C4-2B (cell line): ENCODE measurements around the gene DDX27.

Experiments used
- H3K27ac ChIP-seq: fragments of 450-650 bp; 2 replicates; pipeline ENCODE4 v1.5.1; 2017
- CTCF ChIP-seq: fragments of 450-650 bp; conservative IDR thresholded peaks from 2 replicates; pipeline ENCODE4 v1.5.1; 2017; ENCODE audit warnings: mild to moderate bottlenecking
- ZFX ChIP-seq: fragments of 450-650 bp; IDR thresholded peaks from 2 replicates; pipeline ENCODE4 v1.6.1; 2017

DDX27 gene

DNA sequence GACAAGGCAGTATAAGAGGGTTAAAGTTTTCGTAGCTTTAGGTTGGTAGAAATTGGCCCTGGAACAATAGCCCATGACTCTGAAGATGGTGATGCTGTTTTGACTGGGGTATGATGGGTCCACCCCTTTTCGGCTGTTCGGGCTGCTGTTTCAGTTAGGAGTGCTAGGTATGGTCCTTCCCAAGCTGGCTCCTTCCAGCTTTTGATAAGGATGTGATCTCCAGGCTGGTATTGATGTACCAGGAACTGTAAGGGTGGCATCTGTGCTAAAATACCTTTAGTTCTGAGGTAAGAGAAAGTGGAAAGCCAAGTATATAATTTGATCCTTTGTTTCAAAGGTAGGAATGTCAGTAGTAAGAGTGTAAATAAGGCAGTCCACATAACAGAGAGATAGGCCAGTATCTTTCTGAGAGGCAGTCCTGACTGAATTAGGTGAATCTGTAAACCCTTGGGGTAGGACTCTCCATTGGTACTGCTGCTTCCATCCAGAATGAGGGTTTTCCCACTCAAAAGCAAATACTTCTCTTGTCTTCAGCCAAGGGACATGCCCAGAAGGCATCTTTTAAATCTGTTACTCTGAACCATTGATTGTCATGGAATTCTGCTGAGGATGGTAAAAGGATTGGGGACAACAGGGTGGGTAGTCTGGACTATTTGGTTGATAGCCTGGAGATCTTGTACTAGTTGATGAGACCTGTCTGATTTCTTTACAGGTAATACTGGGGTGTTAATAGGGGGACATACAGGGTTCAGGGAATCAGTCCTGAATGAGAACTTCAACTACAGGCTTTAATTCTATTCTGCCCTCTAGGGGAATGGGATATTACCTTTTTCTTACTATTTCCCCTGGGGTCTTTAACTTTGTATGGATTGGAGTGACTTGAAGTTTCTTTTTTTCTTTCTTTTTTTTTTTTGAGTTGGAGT, 64.7 kb downstream of the DDX27 start:
- TF ChIP-seq ZFX (no peak), CTCF (0 out of 2 replicates have a peak, but pooled peaks have one; percentile 5)
- peak overlapping the region; percentile 48; the same call in 1 of the 2 replicates for H3K27ac ChIP-seq

DNA sequence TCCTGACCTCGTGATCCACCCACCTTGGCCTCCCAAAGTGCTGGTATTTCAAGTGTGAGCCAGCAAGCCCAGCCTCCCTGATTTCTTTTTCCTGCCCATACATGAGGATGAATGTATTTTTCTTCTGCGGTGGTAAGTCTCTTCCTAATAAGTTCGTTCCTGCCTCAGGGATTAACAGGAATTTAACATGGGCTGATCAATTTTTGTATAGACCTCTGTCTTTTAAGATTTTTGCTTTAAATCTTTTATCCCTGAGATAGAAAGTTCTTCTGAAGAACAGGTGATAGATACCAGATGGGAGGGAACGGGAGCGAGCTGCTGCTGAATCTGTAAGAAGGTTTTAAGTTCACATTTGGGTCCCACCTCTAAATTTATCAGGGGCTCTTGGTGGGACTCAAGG, 65.6 kb downstream of the DDX27 start:
- H3K27ac ChIP-seq, result peak overlapping the region; percentile 15; the same call in 1 of the 2 replicates
- TF ChIP-seq CTCF, result no peak
- TF ChIP-seq ZFX, result no peak

DNA sequence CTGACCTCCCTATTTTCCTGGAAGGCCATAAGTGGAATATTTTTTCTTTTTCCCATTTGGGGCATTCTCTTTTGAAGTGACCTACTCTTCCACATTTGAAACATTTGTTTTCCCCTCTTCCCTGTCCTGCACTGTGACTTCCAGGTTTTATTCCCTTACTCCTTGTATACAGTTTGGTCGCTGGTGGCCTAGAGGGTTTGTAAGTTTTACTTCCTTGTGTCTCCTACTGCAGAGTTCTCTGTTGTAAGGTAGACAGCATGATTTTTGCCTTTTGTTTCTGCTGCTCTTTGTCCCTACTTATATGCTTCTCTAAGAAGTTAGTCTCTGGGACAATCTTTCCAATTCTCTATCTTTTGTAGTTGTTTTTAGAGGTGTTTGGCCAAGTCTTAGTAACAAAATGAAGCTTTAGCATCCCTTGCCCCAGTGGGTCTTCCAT, 66.0 kb downstream of the DDX27 start:
- TF ChIP-seq CTCF (no peak), ZFX (no peak)
- H3K27ac ChIP-seq, result no peak overlapping the region; the same call in 1 of the 2 replicates

- H3K27ac ChIP-seq, result peak overlapping the region; percentile 66; the same call in 1 of the 2 replicates
- TF ChIP-seq CTCF (no peak), ZFX (no peak)
Observed at GRCh38 chr20:49285813-49286494, 66.7 kb downstream of the DDX27 start.

DNA sequence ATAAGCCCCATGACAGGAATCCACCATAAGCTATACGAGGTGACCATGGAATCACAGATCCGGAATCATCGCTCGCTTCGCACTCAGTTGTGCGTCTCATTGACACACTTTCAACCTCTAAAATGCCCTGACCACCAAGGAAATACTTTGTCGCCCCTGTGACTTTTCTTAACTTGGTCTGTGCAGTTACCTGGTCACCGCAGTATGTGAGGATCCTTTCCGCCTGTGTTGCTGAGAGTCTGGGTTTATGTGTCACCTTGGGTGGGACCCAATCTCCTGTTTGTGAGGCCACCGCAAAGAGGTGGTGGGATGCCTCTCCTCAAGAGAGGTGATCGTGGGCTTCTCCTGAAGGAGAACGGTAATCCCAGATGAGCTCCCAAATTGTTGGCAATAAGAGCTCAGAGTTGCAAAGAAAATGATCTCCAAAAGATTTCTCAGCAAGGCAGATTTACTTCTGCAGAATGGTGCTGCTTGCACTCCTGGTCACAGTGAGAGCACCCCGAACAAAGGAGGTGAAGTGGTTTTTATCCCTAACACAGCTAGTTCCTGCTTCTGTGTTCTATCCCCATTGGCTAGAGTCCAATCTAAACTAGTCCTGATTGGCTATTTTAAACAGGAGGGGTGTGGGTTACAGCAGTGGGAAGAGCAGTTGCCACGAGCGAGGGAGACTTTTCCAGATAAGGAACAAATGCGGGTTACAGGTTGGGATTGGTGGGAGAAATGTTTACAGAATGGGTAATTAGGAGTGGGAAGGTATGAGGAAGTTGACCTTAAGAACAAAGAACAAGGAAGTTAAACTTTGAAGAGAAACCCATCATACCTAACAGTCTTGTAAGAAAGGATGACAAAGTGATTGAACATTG, 67.7 kb downstream of the DDX27 start:
- no peak for TF ChIP-seq ZFX
- no peak for TF ChIP-seq CTCF
- H3K27ac ChIP-seq, result peak overlapping the region; percentile 66

GRCh38 chr20:49287555-49288249, 68.5 kb downstream of the DDX27 start:
- peak overlapping the region; percentile 66; the same call in 1 of the 2 replicates for H3K27ac ChIP-seq
- TF ChIP-seq ZFX (no peak), CTCF (no peak)
